HepG2 (cell line): Measurements from ENCODE around the gene PXMP4. TPM values are rescaled to one million over a fixed set of nuclear protein-coding genes. Genes with fewer than 3 reads are reported as not detected.

Experiments
- ATAC-seq: fragments of 200-7000 bp; cut with Tn5 transposase; 3 replicates; pipeline ENCODE4 v1.9.1; 2020; ENCODE audit warnings: mild to moderate bottlenecking, moderate library complexity
- BruUV-seq: library from RNA; stranded (reverse); fragments of 400-500 nt; replicated peaks from 2 replicates; lab custom pipeline; 2021; lab: Mats Ljungman, UMichigan
- CTCF ChIA-PET: fragments of 300-600 bp; formaldehyde crosslinking; extraction: SDS; loops from one replicate; lab custom pipeline; 2021; ENCODE audit warnings: low total read pairs, inconsistent platforms, low intra/inter-chr PET ratio; lab: Yijun Ruan, JAX
- POLR2A ChIA-PET: fragments of 350-600 bp; sonication (Branson Sonifier 250); formaldehyde crosslinking; loops from one replicate; lab custom pipeline; 2020; ENCODE audit warnings: antibody characterized with exemption, inconsistent platforms; lab: Yijun Ruan, JAX
- DNase-seq: peaks from one replicate; pipeline ENCODE4 v3.0.0-alpha.2; 2015; ENCODE audit warnings: low spot score
- FAIRE-seq: peaks from 3 replicates; lab custom pipeline; 2011; peaks lifted over from hg19 to GRCh38; lab: Jason Lieb, UNC
- H2AFZ ChIP-seq: one replicate; pipeline ENCODE4 v1.6.1; 2011; ENCODE audit warnings: low read length, inconsistent platforms
- H3K27ac ChIP-seq: fragments of 300-600 bp; 3 replicates; pipeline ENCODE4 v1.8.0; 2011; ENCODE audit warnings: mixed run types, mild to moderate bottlenecking, mixed read lengths, low read length, inconsistent platforms; ENCODE audit not compliant: insufficient read depth; ENCODE audit errors: extremely low read length
- H3K27me3 ChIP-seq, 2 experiments: fragments of 200-600 bp in 1 of 2; 2 replicates in 1 of 2; 3 replicates in 1 of 2; pipeline versions ENCODE4 v1.6.0 to v1.8.0; 2011; ENCODE audit warnings: low read length in 2 of 2, mild to moderate bottlenecking in 2 of 2, moderate library complexity in 2 of 2, inconsistent platforms in 1 of 2; ENCODE audit not compliant: insufficient read depth in 2 of 2, control insufficient read depth in 1 of 2
- H3K36me3 ChIP-seq, 2 experiments: fragments of 200-600 bp in 1 of 2; replicated peaks in 1 of 2; 2 replicates in 1 of 2; 3 replicates in 1 of 2; pipeline versions ENCODE4 v1.5.1 to v1.8.0; 2011; ENCODE audit warnings: low read length in 2 of 2, inconsistent platforms in 1 of 2; ENCODE audit not compliant: insufficient read depth in 2 of 2, control insufficient read depth in 1 of 2
- H3K4me1 ChIP-seq: 2 replicates; pipeline ENCODE4 v1.5.1; 2012; ENCODE audit warnings: low read length, inconsistent platforms; ENCODE audit not compliant: insufficient read depth
- H3K4me2 ChIP-seq: 2 replicates; pipeline ENCODE4 v1.6.0; 2011; ENCODE audit warnings: low read depth, low read length, inconsistent platforms
- H3K4me3 ChIP-seq, 3 experiments: fragments of 200-600 bp in 1 of 3; sonication (generic), shearing (Covaris generic) in 1 of 3; replicated peaks in 1 of 3; 2 replicates each; pipeline ENCODE4 v1.5.1; 2011 to 2016; ENCODE audit warnings: low read length in 3 of 3, inconsistent platforms in 2 of 3, low read depth in 2 of 3, mild to moderate bottlenecking in 2 of 3, control low read depth in 1 of 3, mixed read lengths in 1 of 3; ENCODE audit not compliant: insufficient read depth in 1 of 3
- H3K79me2 ChIP-seq: one replicate; pipeline ENCODE4 v1.6.1; 2011; ENCODE audit warnings: low read length, inconsistent platforms; ENCODE audit not compliant: insufficient read depth
- H3K9ac ChIP-seq: 2 replicates; pipeline ENCODE4 v1.6.0; 2011; ENCODE audit warnings: mild to moderate bottlenecking, low read depth, low read length, inconsistent platforms; ENCODE audit not compliant: insufficient read depth
- H3K9me3 ChIP-seq: 2 replicates; pipeline ENCODE4 v1.5.1; 2012; ENCODE audit warnings: mild to moderate bottlenecking, low read length
- H4K20me1 ChIP-seq: 2 replicates; pipeline ENCODE4 v1.6.0; 2011; ENCODE audit warnings: inconsistent platforms, mild to moderate bottlenecking, low read length, moderate library complexity; ENCODE audit not compliant: insufficient read depth
- AGO2 ChIP-seq: fragments of 200-400 bp; formaldehyde crosslinking; optimal IDR thresholded peaks from 2 replicates; pipeline ENCODE3; 2017; ENCODE audit warnings: mild to moderate bottlenecking, low read depth, low read length, moderate library complexity
- GTF2F1 ChIP-seq: fragments of 150-350 bp; IDR thresholded peaks from 2 replicates; pipeline ENCODE4 v1.6.1; 2014; ENCODE audit warnings: low read length
- IRF9 ChIP-seq: sonication (generic); formaldehyde crosslinking; IDR thresholded peaks from 2 replicates; pipeline ENCODE4 v1.8.0; 2022; ENCODE audit warnings: missing genetic modification reagents, mild to moderate bottlenecking, borderline replicate concordance
- MIER3 ChIP-seq: IDR thresholded peaks from 2 replicates; pipeline ENCODE4 v1.6.1; 2016; ENCODE audit warnings: missing compliant biosample characterization, borderline replicate concordance
- POLR2A ChIP-seq, 2 experiments: IDR thresholded peaks; 2 replicates each; pipeline ENCODE4 v1.6.1; 2011; ENCODE audit warnings: low read depth in 2 of 2, low read length in 2 of 2, mild to moderate bottlenecking in 1 of 2, moderate library complexity in 1 of 2; ENCODE audit not compliant: insufficient read depth in 1 of 2
- RBFOX2 ChIP-seq: fragments of 200-400 bp; formaldehyde crosslinking; IDR thresholded peaks from 2 replicates; pipeline ENCODE4 v1.6.1; 2017; ENCODE audit warnings: low read depth, mild to moderate bottlenecking, low read length
- REL ChIP-seq: sonication (generic); formaldehyde crosslinking; conservative IDR thresholded peaks from 2 replicates; pipeline ENCODE4 v1.8.0; 2022; ENCODE audit warnings: mild to moderate bottlenecking, missing genetic modification reagents, moderate library complexity
- SP5 ChIP-seq: IDR thresholded peaks from 2 replicates; pipeline ENCODE4 v1.6.1; 2016; ENCODE audit warnings: low read depth, borderline replicate concordance
- ZNF343 ChIP-seq: sonication (generic); formaldehyde crosslinking; IDR thresholded peaks from 2 replicates; pipeline ENCODE4 v1.4.0; 2020; ENCODE audit warnings: mild to moderate bottlenecking, missing genetic modification reagents
- ZNF670 ChIP-seq: sonication (generic); formaldehyde crosslinking; IDR thresholded peaks from 2 replicates; pipeline ENCODE4 v1.8.0; 2022; ENCODE audit warnings: mild to moderate bottlenecking, missing genetic modification reagents, borderline replicate concordance
- WGBS: methylation state at CpG from one replicate; pipeline ENCODE4 v1.1.6; 2017; ENCODE audit warnings: low lambda C conversion rate; 5-methylcytosine and 5-hydroxymethylcytosine counted together
- in situ Hi-C: cut with HindIII; loops from 2 replicates; pipeline ENCODE4 v1.10.0; 2017; ENCODE audit warnings: low pct_unique_long_range_greater_than_20kb; ENCODE audit not compliant: extremely low pct_ligation_motif_present
- intact Hi-C: fragments of 100-400 bp; cut with micrococcal nuclease; formaldehyde crosslinking; loops from one replicate; pipeline ENCODE4 v1.10.0; 2022; ENCODE audit not compliant: unreplicated experiment
- polyA plus RNA-seq, 8 experiments: library from polyadenylated mRNA; depleted of rRNA in 3 of 8; stranded (reverse) in 7 of 8; unstranded in 1 of 8; fragments of >200 nt; fragmentation: Illumina TruSeq in 4 of 8; extraction: Trizol in 4 of 8; gene quantifications; 2 replicates each; pipeline versions ENCODE4 v1.2.1 to v1.2.3, GENCODE V29; 2011 to 2016; ENCODE audit warnings: low read depth in 4 of 8, missing spikeins in 1 of 8, mixed read lengths in 1 of 8; ENCODE audit not compliant: insufficient read depth in 1 of 8
- total RNA-seq, 5 experiments: library from RNA; depleted of rRNA; stranded (reverse); fragments of >200 nt; fragmentation: Illumina TruSeq; extraction: Trizol; gene quantifications; 2 replicates each; pipeline ENCODE4 v1.2.3, GENCODE V29; 2016; ENCODE audit warnings: low read depth in 1 of 5
- TF ChIP-seq, protein P1 (sequence below): sonication (generic); formaldehyde crosslinking; IDR thresholded peaks from 2 replicates; pipeline ENCODE4 v1.4.0; 2020; ENCODE audit warnings: missing genetic modification reagents

The PXMP4 gene
- total and polyA plus RNA-seq, 2 of the 13 experiments (the other 11 are each of a cell fraction or from before 2014, with no cell fraction given) = not detected

GRCh38 chr20:33657704-33658095, 62.4 kb downstream of the PXMP4 start:
- Histone ChIP-seq H3K4me3 (no peak overlapping the region), H3K27ac (no peak overlapping the region), H4K20me1 (no peaks in the 10 kb centered on the region), H3K4me2 (no peak overlapping the region), H3K79me2 (no peaks in the 10 kb centered on the region), H2AFZ (no peak overlapping the region), H3K36me3 (peaks cover 40 to 47% of the 10 kb centered on the region in 2 experiments), H3K9me3 (no peaks in the 10 kb centered on the region), H3K9ac (no peak overlapping the region), H3K4me1 (peaks cover 29% of the 10 kb centered on the region), H3K27me3 (no peaks in the 10 kb centered on the region)
- WGBS = 98% methylated on average over 12 of the region's 12 CpGs
- TF ChIP-seq REL (no peak), SP5 (CRISPR knock-in tag) (no peak), ZNF343 (0 out of 2 replicates have a peak, but pooled peaks have one; percentile 9), AGO2 (peak; percentile 40), RBFOX2 (peak; percentile 49; the same call in 1 of the 2 replicates), POLR2A (IDR thresholded peaks at IDR 0.05; ENCODE audit: insufficient read depth in 1 of 2, low read depth in 2 of 2, low read length in 2 of 2) (0 out of 4 replicates have a peak, but pooled peaks of 1 of the 2 experiments have one; percentile 5), ZNF670 (CRISPR knock-in tag) (no peak), GTF2F1 (no peak), IRF9 (CRISPR knock-in tag) (no peak), MIER3 (CRISPR knock-in tag) (no peak)
- TF ChIP-seq, protein P1, sequence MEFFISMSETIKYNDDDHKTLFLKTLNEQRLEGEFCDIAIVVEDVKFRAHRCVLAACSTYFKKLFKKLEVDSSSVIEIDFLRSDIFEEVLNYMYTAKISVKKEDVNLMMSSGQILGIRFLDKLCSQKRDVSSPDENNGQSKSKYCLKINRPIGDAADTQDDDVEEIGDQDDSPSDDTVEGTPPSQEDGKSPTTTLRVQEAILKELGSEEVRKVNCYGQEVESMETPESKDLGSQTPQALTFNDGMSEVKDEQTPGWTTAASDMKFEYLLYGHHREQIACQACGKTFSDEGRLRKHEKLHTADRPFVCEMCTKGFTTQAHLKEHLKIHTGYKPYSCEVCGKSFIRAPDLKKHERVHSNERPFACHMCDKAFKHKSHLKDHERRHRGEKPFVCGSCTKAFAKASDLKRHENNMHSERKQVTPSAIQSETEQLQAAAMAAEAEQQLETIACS (CRISPR knock-in tag) = no peak
- POLR2A ChIA-PET = no interaction called here
- in situ Hi-C loops = no loop called here
- intact Hi-C loops = no loop called here
- CTCF ChIA-PET = no interaction called here
- no peak for FAIRE-seq
- no peak for ATAC-seq
- DNase-seq = no peak
- BruUV-seq = no TSS peak
